ENCODE data around the gene TEX44.

Gene TEX44

GRCh38 chr2:231589656-231590055 lies 3.0 kb upstream of the TEX44 start:
- no peaks in the 10 kb centered on the region for H3K36me3 ChIP-seq (ENCODE audit: control insufficient read depth, insufficient read depth, low read length)
- H3K4me1 ChIP-seq = peaks cover 10% of the 10 kb centered on the region
- H3K4me3 ChIP-seq (ENCODE audit: low read depth, low read length) = no peak overlapping the region
- H3K9ac ChIP-seq = no peak overlapping the region
- no peaks in the 10 kb centered on the region for H3K27me3 ChIP-seq (ENCODE audit: control insufficient read depth, insufficient read depth, low read length)
- H3K79me2 ChIP-seq = no peaks in the 10 kb centered on the region
- no peak overlapping the region for H3K4me2 ChIP-seq (ENCODE audit: low read length)
- no peaks in the 10 kb centered on the region for H3K9me3 ChIP-seq (ENCODE audit: control insufficient read depth, low read length)
- TF ChIP-seq, protein P1, sequence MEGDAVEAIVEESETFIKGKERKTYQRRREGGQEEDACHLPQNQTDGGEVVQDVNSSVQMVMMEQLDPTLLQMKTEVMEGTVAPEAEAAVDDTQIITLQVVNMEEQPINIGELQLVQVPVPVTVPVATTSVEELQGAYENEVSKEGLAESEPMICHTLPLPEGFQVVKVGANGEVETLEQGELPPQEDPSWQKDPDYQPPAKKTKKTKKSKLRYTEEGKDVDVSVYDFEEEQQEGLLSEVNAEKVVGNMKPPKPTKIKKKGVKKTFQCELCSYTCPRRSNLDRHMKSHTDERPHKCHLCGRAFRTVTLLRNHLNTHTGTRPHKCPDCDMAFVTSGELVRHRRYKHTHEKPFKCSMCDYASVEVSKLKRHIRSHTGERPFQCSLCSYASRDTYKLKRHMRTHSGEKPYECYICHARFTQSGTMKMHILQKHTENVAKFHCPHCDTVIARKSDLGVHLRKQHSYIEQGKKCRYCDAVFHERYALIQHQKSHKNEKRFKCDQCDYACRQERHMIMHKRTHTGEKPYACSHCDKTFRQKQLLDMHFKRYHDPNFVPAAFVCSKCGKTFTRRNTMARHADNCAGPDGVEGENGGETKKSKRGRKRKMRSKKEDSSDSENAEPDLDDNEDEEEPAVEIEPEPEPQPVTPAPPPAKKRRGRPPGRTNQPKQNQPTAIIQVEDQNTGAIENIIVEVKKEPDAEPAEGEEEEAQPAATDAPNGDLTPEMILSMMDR (IDR thresholded peaks at IDR 0.05) = no peak
- H3K27ac ChIP-seq = no peak overlapping the region
- no peak overlapping the region for H2AFZ ChIP-seq

GRCh38 chr2:231590614-231591013 lies 2.0 kb upstream of the TEX44 start:
- peak overlapping the region; percentile 31 for H3K4me2 ChIP-seq (ENCODE audit: low read length)
- H3K27me3 ChIP-seq (ENCODE audit: control insufficient read depth, insufficient read depth, low read length) = no peaks in the 10 kb centered on the region
- no peaks in the 10 kb centered on the region for H3K9me3 ChIP-seq (ENCODE audit: control insufficient read depth, low read length)
- no peaks in the 10 kb centered on the region for H3K79me2 ChIP-seq
- no peaks in the 10 kb centered on the region for H3K36me3 ChIP-seq (ENCODE audit: control insufficient read depth, insufficient read depth, low read length)
- H3K27ac ChIP-seq = peak overlapping the region; percentile 48
- no peak overlapping the region for H3K9ac ChIP-seq
- H2AFZ ChIP-seq = peak overlapping the region; percentile 85
- H3K4me3 ChIP-seq (ENCODE audit: low read depth, low read length) = no peak overlapping the region
- H3K4me1 ChIP-seq = peaks cover 10% of the 10 kb centered on the region
- TF ChIP-seq, protein P1 (IDR thresholded peaks at IDR 0.05) = no peak

DNA sequence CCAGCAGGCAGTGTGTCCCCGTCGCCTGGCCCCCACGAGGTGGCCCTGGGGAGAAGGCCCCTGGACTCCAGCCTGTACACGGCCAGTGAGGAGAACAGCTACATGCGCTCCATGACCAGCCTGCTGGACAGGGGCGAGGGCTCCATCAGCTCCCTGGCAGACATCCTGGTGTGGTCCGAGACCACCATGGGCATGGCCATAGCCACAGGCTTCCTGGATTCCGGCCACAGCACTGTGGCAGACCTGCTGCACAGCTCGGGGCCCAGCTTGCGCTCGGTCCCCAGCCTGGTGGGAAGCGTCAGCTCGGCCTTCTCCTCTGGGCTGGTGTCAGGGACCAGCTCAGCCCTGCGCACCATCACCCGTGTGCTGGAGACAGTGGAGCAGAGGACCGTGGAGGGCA lies 1.0 kb downstream of the TEX44 start:
- no peak overlapping the region for H3K27ac ChIP-seq
- no peaks in the 10 kb centered on the region for H3K9me3 ChIP-seq (ENCODE audit: control insufficient read depth, low read length)
- H3K79me2 ChIP-seq = no peaks in the 10 kb centered on the region
- no peaks in the 10 kb centered on the region for H3K36me3 ChIP-seq (ENCODE audit: control insufficient read depth, insufficient read depth, low read length)
- no peaks in the 10 kb centered on the region for H3K27me3 ChIP-seq (ENCODE audit: control insufficient read depth, insufficient read depth, low read length)
- H3K4me3 ChIP-seq (ENCODE audit: low read depth, low read length) = no peak overlapping the region
- H2AFZ ChIP-seq = no peak overlapping the region
- H3K4me1 ChIP-seq = peaks cover 10% of the 10 kb centered on the region
- H3K9ac ChIP-seq = no peak overlapping the region
- no peak overlapping the region for H3K4me2 ChIP-seq (ENCODE audit: low read length)
- TF ChIP-seq, protein P1 (IDR thresholded peaks at IDR 0.05) = no peak

GRCh38 chr2:231597014-231597611 lies 4.4 kb downstream of the TEX44 start:
- H2AFZ ChIP-seq = no peak overlapping the region
- no peak overlapping the region for H3K4me3 ChIP-seq (ENCODE audit: low read depth, low read length)
- no peak overlapping the region for H3K9ac ChIP-seq
- no peaks in the 10 kb centered on the region for H3K27me3 ChIP-seq (ENCODE audit: control insufficient read depth, insufficient read depth, low read length)
- H3K36me3 ChIP-seq (ENCODE audit: control insufficient read depth, insufficient read depth, low read length) = no peaks in the 10 kb centered on the region
- H3K9me3 ChIP-seq (ENCODE audit: control insufficient read depth, low read length) = no peaks in the 10 kb centered on the region
- no peak overlapping the region for H3K4me2 ChIP-seq (ENCODE audit: low read length)
- no peak overlapping the region for H3K27ac ChIP-seq
- no peaks in the 10 kb centered on the region for H3K79me2 ChIP-seq
- TF ChIP-seq, protein P1 (IDR thresholded peaks at IDR 0.05) = no peak
- peaks cover 7% of the 10 kb centered on the region for H3K4me1 ChIP-seq

DNA sequence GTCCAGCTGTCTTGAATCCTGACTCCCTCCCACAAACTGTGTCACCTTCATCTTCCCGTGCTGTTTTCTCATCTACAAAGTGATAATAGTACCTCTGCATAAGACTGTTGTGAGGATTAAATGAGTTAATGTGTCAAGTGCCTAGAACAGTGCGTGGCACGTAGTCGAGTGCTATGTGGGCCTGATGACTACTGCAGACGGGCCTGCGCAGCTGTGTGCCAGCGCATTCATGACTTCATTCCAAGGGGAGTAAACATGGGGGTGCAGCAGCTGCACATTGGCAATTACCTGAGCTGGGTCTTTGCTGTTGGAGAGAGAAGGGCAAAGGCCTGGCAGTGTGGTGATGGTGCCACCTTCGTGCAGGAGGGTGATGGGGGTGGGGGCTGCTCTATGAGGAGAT lies 5.0 kb downstream of the TEX44 start:
- Histone ChIP-seq H3K36me3 (ENCODE audit: control insufficient read depth, insufficient read depth, low read length) (no peaks in the 10 kb centered on the region), H3K9ac (no peak overlapping the region), H2AFZ (no peak overlapping the region), H3K27ac (no peak overlapping the region), H3K4me1 (peaks cover 7% of the 10 kb centered on the region), H3K9me3 (ENCODE audit: control insufficient read depth, low read length) (no peaks in the 10 kb centered on the region), H3K79me2 (no peaks in the 10 kb centered on the region), H3K4me3 (ENCODE audit: low read depth, low read length) (no peak overlapping the region), H3K27me3 (ENCODE audit: control insufficient read depth, insufficient read depth, low read length) (no peaks in the 10 kb centered on the region), H3K4me2 (ENCODE audit: low read length) (no peak overlapping the region)
- TF ChIP-seq, protein P1 (IDR thresholded peaks at IDR 0.05) = no peak

Measured in parathyroid adenoma (tissue), 2 donors.